Activated T-helper 1 cell treated with anti-CD3 and anti-CD28 coated beads, Interleukin-12 subunit alpha, Interleukin-12 subunit beta, Interleukin-2, Interleukin-4 antibody, amounts not matched to agents 30 ng/mL and 10 ng/mL and 1 ng/mL, durations not matched to agents 14 hours and 24 hours and 36 hours (primary cell): ENCODE measurements around the gene FOXN3. TPM values are rescaled to one million over a fixed set of nuclear protein-coding genes. Genes with fewer than 3 reads are reported as not detected.

Experiments used
- DNase-seq: peaks from one replicate; pipeline ENCODE4 v3.0.0; 2021; ENCODE audit warnings: low spot score
- H3K27ac Mint-ChIP-seq: one replicate; pipeline ENCODE4 v1.8.0; 2021; ENCODE audit warnings: mild to moderate bottlenecking, mixed read lengths
- H3K27me3 Mint-ChIP-seq: one replicate; pipeline ENCODE4 v1.8.0; 2022; ENCODE audit warnings: mild to moderate bottlenecking, moderate library complexity, mixed read lengths; ENCODE audit not compliant: insufficient read depth
- H3K36me3 Mint-ChIP-seq: one replicate; pipeline ENCODE4 v1.8.0; 2021; ENCODE audit warnings: low read depth, mixed read lengths
- H3K4me1 Mint-ChIP-seq: one replicate; pipeline ENCODE4 v1.8.0; 2021; ENCODE audit warnings: low read depth, mixed read lengths
- H3K4me3 Mint-ChIP-seq: one replicate; pipeline ENCODE4 v1.8.0; 2021; ENCODE audit warnings: mild to moderate bottlenecking, moderate library complexity, mixed read lengths
- H3K9me3 Mint-ChIP-seq: one replicate; pipeline ENCODE4 v1.8.0; 2021; ENCODE audit warnings: mixed read lengths
- intact Hi-C: fragments of 100-400 bp; cut with micrococcal nuclease; formaldehyde crosslinking; loops from one replicate; pipeline ENCODE4 v1.15.1; 2024
- total RNA-seq: library from RNA; stranded (reverse); gene quantifications from 2 replicates; pipeline ENCODE4 v1.2.3, GENCODE V29; 2022

The FOXN3 gene
- total RNA-seq, 1 donor from 2014 or later: 86.9 TPM

GRCh38 chr14:89384023-89384422 is 33.0 kb downstream of the FOXN3 start:
- Mint-ChIP-seq H3K27me3 (no peaks in the 10 kb centered on the region), H3K36me3 (peaks cover 28% of the 10 kb centered on the region), H3K4me1 (peaks cover 13% of the 10 kb centered on the region), H3K27ac (no peak overlapping the region), H3K9me3 (peaks cover 16% of the 10 kb centered on the region), H3K4me3 (no peak overlapping the region)
- no peak for DNase-seq
- intact Hi-C loops: no loop called here

- no peak for DNase-seq
- Mint-ChIP-seq H3K4me3 (no peak overlapping the region), H3K27me3 (no peaks in the 10 kb centered on the region), H3K27ac (no peak overlapping the region), H3K9me3 (peaks cover 16% of the 10 kb centered on the region), H3K36me3 (peaks cover 24% of the 10 kb centered on the region), H3K4me1 (peaks cover 12% of the 10 kb centered on the region)
- intact Hi-C loops: no loop called here
Measured at GRCh38 chr14:89382901-89383845, 33.9 kb downstream of the FOXN3 start.

- DNase-seq: no peak
- Mint-ChIP-seq H3K27ac (no peak overlapping the region), H3K4me1 (peaks cover 19% of the 10 kb centered on the region), H3K27me3 (no peaks in the 10 kb centered on the region), H3K36me3 (peaks cover 21% of the 10 kb centered on the region), H3K9me3 (peaks cover 16% of the 10 kb centered on the region), H3K4me3 (no peak overlapping the region)
- intact Hi-C loops: no loop called here
Measured at GRCh38 chr14:89382487-89382886, 34.5 kb downstream of the FOXN3 start.

- H3K27ac Mint-ChIP-seq: no peak overlapping the region
- intact Hi-C loops: no loop called here
- no peak overlapping the region for H3K4me3 Mint-ChIP-seq
- peaks cover 19% of the 10 kb centered on the region for H3K9me3 Mint-ChIP-seq
- no peaks in the 10 kb centered on the region for H3K27me3 Mint-ChIP-seq
- peaks cover 22% of the 10 kb centered on the region for H3K4me1 Mint-ChIP-seq
- no peak for DNase-seq
- peaks cover 25% of the 10 kb centered on the region for H3K36me3 Mint-ChIP-seq
Measured at GRCh38 chr14:89379891-89380820, 36.9 kb downstream of the FOXN3 start.

GRCh38 chr14:89379006-89379405 is 38.0 kb downstream of the FOXN3 start:
- intact Hi-C loops: no loop called here

GRCh38 chr14:89378119-89378518 is 38.9 kb downstream of the FOXN3 start:
- intact Hi-C loops: no loop called here
- peaks cover 23% of the 10 kb centered on the region for H3K4me1 Mint-ChIP-seq
- no peaks in the 10 kb centered on the region for H3K27me3 Mint-ChIP-seq
- H3K36me3 Mint-ChIP-seq: peaks cover 24% of the 10 kb centered on the region
- H3K4me3 Mint-ChIP-seq: no peak overlapping the region
- DNase-seq: no peak
- H3K27ac Mint-ChIP-seq: no peak overlapping the region
- H3K9me3 Mint-ChIP-seq: peaks cover 19% of the 10 kb centered on the region

More at GRCh38 chr14:89379006-89379405, 38.0 kb downstream of the FOXN3 start:
- no peak for DNase-seq
- Mint-ChIP-seq H3K4me3 (no peak overlapping the region), H3K27me3 (no peaks in the 10 kb centered on the region), H3K4me1 (peaks cover 22% of the 10 kb centered on the region), H3K36me3 (peaks cover 24% of the 10 kb centered on the region), H3K27ac (no peak overlapping the region), H3K9me3 (peaks cover 19% of the 10 kb centered on the region)

- DNase-seq: no peak
- intact Hi-C loops: no loop called here
- no peak overlapping the region for H3K4me3 Mint-ChIP-seq
- no peaks in the 10 kb centered on the region for H3K27me3 Mint-ChIP-seq
- H3K36me3 Mint-ChIP-seq: peaks cover 22% of the 10 kb centered on the region
- H3K4me1 Mint-ChIP-seq: peaks cover 29% of the 10 kb centered on the region
- H3K9me3 Mint-ChIP-seq: peaks cover 17% of the 10 kb centered on the region
- no peak overlapping the region for H3K27ac Mint-ChIP-seq
Measured at GRCh38 chr14:89377544-89377943, 39.5 kb downstream of the FOXN3 start.

- Mint-ChIP-seq H3K4me3 (no peak overlapping the region), H3K36me3 (peaks cover 17% of the 10 kb centered on the region), H3K27me3 (no peaks in the 10 kb centered on the region), H3K27ac (no peak overlapping the region), H3K4me1 (peaks cover 33% of the 10 kb centered on the region), H3K9me3 (peaks cover 3% of the 10 kb centered on the region)
- no peak for DNase-seq
- intact Hi-C loops: no loop called here
Measured at GRCh38 chr14:89374908-89375307, 42.1 kb downstream of the FOXN3 start.

- Mint-ChIP-seq H3K9me3 (peaks cover 9% of the 10 kb centered on the region), H3K36me3 (peaks cover 20% of the 10 kb centered on the region), H3K4me1 (peaks cover 35% of the 10 kb centered on the region), H3K4me3 (no peak overlapping the region), H3K27me3 (no peaks in the 10 kb centered on the region), H3K27ac (no peak overlapping the region)
- intact Hi-C loops: no loop called here
- DNase-seq: no peak
Measured at GRCh38 chr14:89373185-89373584, 43.8 kb downstream of the FOXN3 start.

- H3K36me3 Mint-ChIP-seq: peaks cover 20% of the 10 kb centered on the region
- intact Hi-C loops: no loop called here
- H3K4me3 Mint-ChIP-seq: no peak overlapping the region
- H3K9me3 Mint-ChIP-seq: peaks cover 9% of the 10 kb centered on the region
- H3K27me3 Mint-ChIP-seq: no peaks in the 10 kb centered on the region
- peaks cover 28% of the 10 kb centered on the region for H3K4me1 Mint-ChIP-seq
- H3K27ac Mint-ChIP-seq: no peak overlapping the region
- DNase-seq: no peak
Measured at GRCh38 chr14:89372512-89372883, 44.5 kb downstream of the FOXN3 start.

- H3K27ac Mint-ChIP-seq: no peak overlapping the region
Measured at GRCh38 chr14:89371585-89372511, 45.2 kb downstream of the FOXN3 start.

GRCh38 chr14:89370781-89371180 is 46.3 kb downstream of the FOXN3 start:
- no peak for DNase-seq
- peaks cover 19% of the 10 kb centered on the region for H3K36me3 Mint-ChIP-seq
- peaks cover 9% of the 10 kb centered on the region for H3K9me3 Mint-ChIP-seq
- peaks cover 30% of the 10 kb centered on the region for H3K4me1 Mint-ChIP-seq
- no peak overlapping the region for H3K27ac Mint-ChIP-seq
- no peaks in the 10 kb centered on the region for H3K27me3 Mint-ChIP-seq
- intact Hi-C loops: no loop called here
- no peak overlapping the region for H3K4me3 Mint-ChIP-seq

More at GRCh38 chr14:89371585-89372511, 45.2 kb downstream of the FOXN3 start:
- Mint-ChIP-seq H3K9me3 (peaks cover 9% of the 10 kb centered on the region), H3K27me3 (no peaks in the 10 kb centered on the region), H3K4me3 (no peak overlapping the region), H3K36me3 (peaks cover 19% of the 10 kb centered on the region), H3K4me1 (peaks cover 28% of the 10 kb centered on the region)
- intact Hi-C loops: no loop called here
- DNase-seq: no peak
